T-cell (primary cell): ENCODE results near the gene TGM1. TPM values are rescaled to one million over a fixed set of nuclear protein-coding genes. Genes with fewer than 3 reads are reported as not detected.
"Not testable (repeated sequence)": the region's sequence is repeated elsewhere in the genome, so short reads cannot be mapped to it uniquely, and the experiment has no call there.

Source experiments
- ATAC-seq, 4 experiments: fragments of 200-7000 bp in 3 of 4; fragments of 150-1000 bp in 1 of 4; cut with Tn5 transposase; replicated peaks in 1 of 4; 1 replicate in 3 of 4; 2 replicates in 1 of 4; pipeline ENCODE4 v1.10.0; 2021; ENCODE audit warnings: moderate library complexity in 3 of 4, mild to moderate bottlenecking in 2 of 4, moderate number of reproducible peaks in 1 of 4
- CTCF ChIA-PET, 2 donors: fragments of 300-600 bp; sonication (Branson Sonifier 250); formaldehyde crosslinking; loops; one replicate each; lab custom pipeline; 2022; ENCODE audit warnings: antibody characterized with exemption in 2 of 2; lab: Charles Lee
- POLR2A ChIA-PET, 2 donors: fragments of 300-600 bp; sonication (Branson Sonifier 250); formaldehyde crosslinking; loops; one replicate each; lab custom pipeline; 2022; ENCODE audit warnings: antibody characterized with exemption in 2 of 2; lab: Charles Lee
- DNase-seq, 35 experiments: peaks; one replicate each; pipeline versions ENCODE4 v3.0.0 to v3.0.0-alpha.2; 2013 to 2023
- H3K27ac ChIP-seq: one replicate; pipeline ENCODE4 v1.5.1; 2013; ENCODE audit warnings: low read length
- H3K27me3 ChIP-seq, 2 experiments: replicated peaks in 1 of 2; 1 replicate in 1 of 2; 2 replicates in 1 of 2; pipeline versions ENCODE4 v1.6.1 to v1.7.0; 2013; ENCODE audit warnings: low read length in 1 of 2, mixed read lengths in 1 of 2; ENCODE audit not compliant: control insufficient read depth in 2 of 2, insufficient read depth in 2 of 2; ENCODE audit errors: extremely low read depth in 1 of 2
- H3K36me3 ChIP-seq, 2 donors: 1 replicate in 1 of 2; 2 replicates in 1 of 2; pipeline versions ENCODE4 v1.6.1 to v1.7.0; 2013; ENCODE audit warnings: low read length in 1 of 2; ENCODE audit not compliant: control insufficient read depth in 2 of 2, insufficient read depth in 1 of 2; ENCODE audit errors: extremely low read depth in 1 of 2
- H3K4me1 ChIP-seq, 2 experiments: 1 replicate in 1 of 2; 2 replicates in 1 of 2; pipeline versions ENCODE4 v1.6.1 to v1.7.0; 2013; ENCODE audit warnings: low read length in 2 of 2, mixed read lengths in 1 of 2; ENCODE audit not compliant: insufficient read depth in 2 of 2, control insufficient read depth in 1 of 2; ENCODE audit errors: extremely low read depth in 1 of 2
- H3K4me3 ChIP-seq, 2 donors: 1 replicate in 1 of 2; 2 replicates in 1 of 2; pipeline versions ENCODE4 v1.5.1 to v1.7.0; 2013; ENCODE audit warnings: mild to moderate bottlenecking in 2 of 2, low read length in 1 of 2, moderate library complexity in 1 of 2; ENCODE audit not compliant: control insufficient read depth in 1 of 2; ENCODE audit errors: extremely low read depth in 1 of 2
- H3K9me3 ChIP-seq: 2 replicates; pipeline ENCODE4 v1.7.0; 2013
- H3K27ac Mint-ChIP-seq, 2 donors: one replicate each; pipeline ENCODE4 v1.8.0; 2020 to 2021; ENCODE audit warnings: mild to moderate bottlenecking in 2 of 2, mixed read lengths in 2 of 2
- H3K27me3 Mint-ChIP-seq, 2 donors: one replicate each; pipeline ENCODE4 v1.8.0; 2021 to 2022; ENCODE audit warnings: mixed read lengths in 2 of 2
- H3K36me3 Mint-ChIP-seq: one replicate; pipeline ENCODE4 v1.8.0; 2021; ENCODE audit warnings: mixed read lengths
- H3K4me1 Mint-ChIP-seq, 3 donors: one replicate each; pipeline ENCODE4 v1.8.0; 2020 to 2022; ENCODE audit warnings: mixed read lengths in 3 of 3, mild to moderate bottlenecking in 1 of 3
- H3K4me3 Mint-ChIP-seq, 3 donors: one replicate each; pipeline ENCODE4 v1.8.0; 2020 to 2022; ENCODE audit warnings: mild to moderate bottlenecking in 3 of 3, mixed read lengths in 3 of 3, moderate library complexity in 3 of 3
- H3K9me3 Mint-ChIP-seq, 3 donors: one replicate each; pipeline ENCODE4 v1.8.0; 2020 to 2022; ENCODE audit warnings: mixed read lengths in 3 of 3
- WGBS: methylation state at CpG from one replicate; pipeline ENCODE4 v1.1.5; 2013; ENCODE audit warnings: missing lambda C conversion rate; ENCODE audit not compliant: insufficient coverage; 5-methylcytosine and 5-hydroxymethylcytosine counted together
- total RNA-seq, 35 experiments: library from RNA in 6 of 35; stranded (reverse) in 6 of 35; fragments of 120-200 nt in 1 of 35; gene quantifications; one replicate each; pipeline versions ENCODE4 v1.2.1 to v1.2.4 and lab custom pipeline; 2013 to 2026

The TGM1 gene
- total RNA-seq, 5 donors from 2014 or later (not counting 1 experiment from before 2014, with no cell fraction given), result 4.9 to 13.5 (median 9.4) TPM

- peaks cover 41 to 63% (median 59%) of the 10 kb centered on the region in 3 donors for H3K4me1 Mint-ChIP-seq
- ChIA-PET POLR2A (interaction anchor here in 1 of 2 donors (0.6 to 2.9 kb wide), 2 partner anchors 12 to 116 kb away, joined by 6 to 16 read pairs; partner anchors contain the start of gene TM9SF1), CTCF (no interaction called here)
- H3K4me3 ChIP-seq, result no peak overlapping the region
- no peaks in the 10 kb centered on the region for H3K9me3 ChIP-seq
- WGBS, result no CpG with 5 or more reads among the region's 2 CpGs
- peaks cover 3 to 4% (median 4%) of the 10 kb centered on the region in 3 donors for H3K9me3 Mint-ChIP-seq
- no peaks in the 10 kb centered on the region for H3K27me3 ChIP-seq
- H3K27me3 Mint-ChIP-seq, result no peaks in the 10 kb centered on the region
- no peak overlapping the region for H3K4me3 Mint-ChIP-seq
- peaks cover 64% of the 10 kb centered on the region for H3K36me3 Mint-ChIP-seq
- H3K27ac ChIP-seq, result peak overlapping the region; percentile 15
- no peak for DNase-seq
- H3K4me1 ChIP-seq, result peaks cover 8 to 25% of the 10 kb centered on the region in 2 experiments
- peak overlapping the region in 1 of 2 donors; percentile 39 for H3K27ac Mint-ChIP-seq
- peaks cover 26 to 63% of the 10 kb centered on the region in 2 donors for H3K36me3 ChIP-seq
- ATAC-seq, result no peak
Observed at GRCh38 chr14:24207625-24208024, 55.4 kb downstream of the TGM1 start.

GRCh38 chr14:24207104-24207551, 55.8 kb downstream of the TGM1 start:
- peak in 1 of 4 experiments; percentile 56 for ATAC-seq
- Mint-ChIP-seq H3K27ac (peak overlapping the region in 1 of 2 donors; percentile 83), H3K27me3 (no peaks in the 10 kb centered on the region), H3K36me3 (peaks cover 69% of the 10 kb centered on the region), H3K4me3 (no peak overlapping the region), H3K4me1 (peaks cover 40 to 61% (median 54%) of the 10 kb centered on the region in 3 donors), H3K9me3 (peaks cover 4 to 5% (median 5%) of the 10 kb centered on the region in 3 donors)
- H3K27me3 ChIP-seq, result no peaks in the 10 kb centered on the region
- H3K4me3 ChIP-seq, result no peak overlapping the region
- H3K27ac ChIP-seq, result peak overlapping the region; percentile 15
- H3K9me3 ChIP-seq, result no peaks in the 10 kb centered on the region
- peaks cover 8 to 20% of the 10 kb centered on the region in 2 experiments for H3K4me1 ChIP-seq
- peak in 3 of 35 experiments; percentile 25 to 40 (median 39) for DNase-seq
- peaks cover 26 to 63% of the 10 kb centered on the region in 2 donors for H3K36me3 ChIP-seq
- ChIA-PET POLR2A (interaction anchor here (0.5 to 2.9 kb wide), 3 partner anchors 12 to 117 kb away, joined by 4 to 16 read pairs (median 6); partner anchors contain the start of gene TM9SF1 (in 1 of the 2)), CTCF (interaction anchor here in 1 of 2 donors (0.5 to 0.6 kb wide), 2 partner anchors 9 to 100 kb away, joined by 3 to 12 read pairs; no protein-coding TSS in a partner anchor)
- WGBS, result 54% methylated on average over 5 of the region's 5 CpGs

GRCh38 chr14:24206260-24207103, 56.5 kb downstream of the TGM1 start:
- Histone ChIP-seq H3K4me3 (no peak overlapping the region), H3K27ac (no peak overlapping the region), H3K4me1 (peaks cover 3 to 17% of the 10 kb centered on the region in 2 experiments), H3K27me3 (no peaks in the 10 kb centered on the region), H3K9me3 (no peaks in the 10 kb centered on the region), H3K36me3 (peaks cover 25 to 66% of the 10 kb centered on the region in 2 donors)
- H3K9me3 Mint-ChIP-seq, result peaks cover 4 to 7% (median 5%) of the 10 kb centered on the region in 3 donors
- no peak for DNase-seq
- no peak overlapping the region for H3K4me3 Mint-ChIP-seq
- peak overlapping the region; percentile 22 to 83 for H3K27ac Mint-ChIP-seq
- peaks cover 35 to 57% (median 52%) of the 10 kb centered on the region in 3 donors for H3K4me1 Mint-ChIP-seq
- ChIA-PET POLR2A (interaction anchor here in 1 of 2 donors (0.5 kb wide), 1 partner anchor 37 kb away, joined by 4 read pairs; no protein-coding TSS in a partner anchor), CTCF (interaction anchor here in 1 of 2 donors (0.5 to 0.6 kb wide), 2 partner anchors 8 to 101 kb away, joined by 3 to 12 read pairs; no protein-coding TSS in a partner anchor)
- no peaks in the 10 kb centered on the region for H3K27me3 Mint-ChIP-seq
- H3K36me3 Mint-ChIP-seq, result peaks cover 71% of the 10 kb centered on the region
- no peak for ATAC-seq
- 96% methylated on average over 7 of the region's 11 CpGs for WGBS

GRCh38 chr14:24204163-24205146, 58.5 kb downstream of the TGM1 start:
- DNase-seq (no peak), ATAC-seq (no peak)
- Mint-ChIP-seq H3K4me1 (peaks cover 25 to 48% (median 43%) of the 10 kb centered on the region in 3 donors), H3K27ac (peak overlapping the region in 1 of 2 donors; percentile 9), H3K36me3 (peaks cover 60% of the 10 kb centered on the region), H3K27me3 (no peaks in the 10 kb centered on the region), H3K9me3 (peaks cover 4 to 7% (median 5%) of the 10 kb centered on the region in 3 donors), H3K4me3 (no peak overlapping the region)
- Histone ChIP-seq H3K27ac (no peak overlapping the region), H3K27me3 (no peaks in the 10 kb centered on the region), H3K4me3 (no peak overlapping the region), H3K4me1 (peaks cover 0 to 16% of the 10 kb centered on the region in 2 experiments), H3K36me3 (peaks cover 21 to 47% of the 10 kb centered on the region in 2 donors), H3K9me3 (no peaks in the 10 kb centered on the region)
- POLR2A ChIA-PET, result interaction anchor here (0.7 kb wide), 2 partner anchors 8 to 64 kb away, joined by 6 to 8 read pairs; no protein-coding TSS in a partner anchor
- CTCF ChIA-PET, result interaction anchor here in 1 of 2 donors (0.7 kb wide), 1 partner anchor 1552 kb away, joined by 4 read pairs; no protein-coding TSS in a partner anchor
- WGBS, result 97% methylated on average over 6 of the region's 7 CpGs

- not testable (repeated sequence) for H3K27ac ChIP-seq, H3K27me3 Mint-ChIP-seq, ATAC-seq, DNase-seq, H3K9me3 Mint-ChIP-seq, H3K4me3 Mint-ChIP-seq, H3K27me3 ChIP-seq, H3K9me3 ChIP-seq, H3K4me3 ChIP-seq, H3K27ac Mint-ChIP-seq
- 92% methylated on average over 2 of the region's 16 CpGs for WGBS
- ChIA-PET POLR2A (interaction anchor here (0.6 to 0.8 kb wide), 2 partner anchors 39 to 110 kb away, joined by 4 read pairs; partner anchors contain the start of gene TINF2 (in 1 of the 2)), CTCF (interaction anchor here in 1 of 2 donors (0.8 kb wide), 1 partner anchor 15 kb away, joined by 3 read pairs; the partner anchor contains the start of gene IPO4)
- Mint-ChIP-seq H3K36me3 (peaks cover 64% of the 10 kb centered on the region), H3K4me1 (peaks cover 33 to 57% (median 47%) of the 10 kb centered on the region in 3 donors)
- peaks cover 17 to 39% of the 10 kb centered on the region in 2 donors for H3K36me3 ChIP-seq
- H3K4me1 ChIP-seq, result peaks cover 0 to 23% of the 10 kb centered on the region in 2 experiments
Observed at GRCh38 chr14:24203249-24203886, 59.6 kb downstream of the TGM1 start.
